ENCODE data around the gene PHYKPL. TPM values are rescaled to one million over a fixed set of nuclear protein-coding genes. Genes with fewer than 3 reads are reported as not detected.
A peak's percentile ranks its signal among the peaks of the same experiment; 100 is the strongest.

PHYKPL gene
- total and polyA plus RNA-seq, 2 experiments from 2014 or later = 57.0 to 58.7 TPM

DNA sequence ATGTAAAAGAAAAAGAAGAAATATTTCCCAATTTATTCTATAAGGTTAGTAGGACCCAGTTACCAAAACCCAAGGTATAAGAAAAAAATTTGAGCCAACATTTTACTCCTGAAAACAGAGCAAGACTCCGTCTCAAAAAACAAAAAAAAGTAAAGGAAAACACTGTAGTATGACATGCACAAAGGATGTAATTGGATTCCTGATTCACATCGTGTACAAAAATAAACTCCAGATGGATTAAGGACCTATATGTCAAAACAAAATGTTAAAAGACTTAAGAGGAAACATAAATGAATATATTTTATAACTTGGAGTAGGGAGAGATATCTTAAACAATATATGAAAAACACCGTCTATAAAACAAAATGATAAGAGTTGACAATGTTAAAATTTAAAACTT, 13.8 kb downstream of the PHYKPL start:
- Histone ChIP-seq H3K27ac (peak overlapping the region; percentile 39), H3K4me3 (no peak overlapping the region), H3K9me3 (ENCODE audit: low read depth) (no peaks in the 10 kb centered on the region), H3K36me3 (peaks cover 37% of the 10 kb centered on the region), H3K27me3 (no peaks in the 10 kb centered on the region), H3K4me1 (ENCODE audit: low read depth) (no peaks in the 10 kb centered on the region)
- no peak for TF ChIP-seq CTCF (IDR thresholded peaks at IDR 0.05; ENCODE audit: low read depth, low read length)
- no peak for DNase-seq (ENCODE audit: low read depth in 1 of 2, low spot score in 1 of 2)

- no peak overlapping the region for H3K4me3 ChIP-seq
- no peaks in the 10 kb centered on the region for H3K27me3 ChIP-seq
- no peaks in the 10 kb centered on the region for H3K9me3 ChIP-seq (ENCODE audit: low read depth)
- peaks cover 42% of the 10 kb centered on the region for H3K36me3 ChIP-seq
- peak overlapping the region; percentile 39 for H3K27ac ChIP-seq
- TF ChIP-seq CTCF (IDR thresholded peaks at IDR 0.05; ENCODE audit: low read depth, low read length) = no peak
- DNase-seq (ENCODE audit: low read depth in 1 of 2, low spot score in 1 of 2) = no peak
- no peaks in the 10 kb centered on the region for H3K4me1 ChIP-seq (ENCODE audit: low read depth)
Observed at GRCh38 chr5:178218237-178218776, 14.3 kb downstream of the PHYKPL start.

- Histone ChIP-seq H3K4me3 (no peak overlapping the region), H3K27me3 (no peaks in the 10 kb centered on the region), H3K9me3 (ENCODE audit: low read depth) (no peaks in the 10 kb centered on the region), H3K27ac (no peak overlapping the region), H3K36me3 (peaks cover 54% of the 10 kb centered on the region), H3K4me1 (ENCODE audit: low read depth) (no peaks in the 10 kb centered on the region)
- no peak for TF ChIP-seq CTCF (IDR thresholded peaks at IDR 0.05; ENCODE audit: low read depth, low read length)
- no peak for DNase-seq (ENCODE audit: low read depth in 1 of 2, low spot score in 1 of 2)
Observed at GRCh38 chr5:178216779-178217178, 15.8 kb downstream of the PHYKPL start.

- Histone ChIP-seq H3K4me1 (ENCODE audit: low read depth) (no peaks in the 10 kb centered on the region), H3K27me3 (no peaks in the 10 kb centered on the region), H3K4me3 (no peak overlapping the region), H3K9me3 (ENCODE audit: low read depth) (no peaks in the 10 kb centered on the region), H3K27ac (no peak overlapping the region), H3K36me3 (peaks cover 56% of the 10 kb centered on the region)
- DNase-seq (ENCODE audit: low read depth in 1 of 2, low spot score in 1 of 2) = no peak
- no peak for TF ChIP-seq CTCF (IDR thresholded peaks at IDR 0.05; ENCODE audit: low read depth, low read length)
Observed at GRCh38 chr5:178216088-178216534, 16.5 kb downstream of the PHYKPL start.

DNA sequence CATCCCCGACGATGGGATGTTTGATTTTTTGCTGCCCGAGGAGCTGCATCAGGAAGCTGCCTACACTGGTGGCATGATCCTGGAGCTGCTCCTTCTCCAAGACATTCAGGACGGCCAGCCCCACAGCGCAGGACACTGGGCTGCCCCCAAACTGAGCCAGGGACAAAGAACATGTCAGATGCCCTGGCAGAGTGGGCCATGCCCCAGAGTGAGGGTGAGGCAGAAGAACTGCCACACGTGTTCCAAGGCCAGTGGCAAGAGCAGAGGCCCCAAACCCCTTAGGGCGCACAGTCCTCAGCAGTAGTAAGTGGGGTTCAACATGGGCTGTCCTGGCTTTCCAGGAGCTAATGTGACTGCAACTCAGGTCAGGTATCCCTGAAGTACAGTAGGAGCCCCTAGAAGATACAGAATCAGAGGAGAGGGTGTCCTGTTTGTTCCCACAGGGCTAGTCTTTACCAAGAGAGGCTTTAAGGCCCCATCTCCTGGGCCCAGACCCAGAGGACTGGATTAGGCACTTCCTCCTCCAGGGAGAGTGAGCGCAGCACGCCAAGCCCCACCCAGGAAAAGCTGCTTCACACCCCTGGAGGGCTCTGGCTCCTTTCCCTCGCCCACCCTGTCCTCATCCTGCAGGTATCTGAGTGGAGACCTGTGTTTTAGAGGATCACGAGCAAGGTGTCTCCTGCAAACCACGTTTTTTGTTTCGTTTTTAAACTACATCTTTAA, 17.2 kb downstream of the PHYKPL start:
- no peak for TF ChIP-seq CTCF (IDR thresholded peaks at IDR 0.05; ENCODE audit: low read depth, low read length)
- H3K4me3 ChIP-seq = no peak overlapping the region
- H3K27ac ChIP-seq = peak overlapping the region; percentile 4
- peaks cover 58% of the 10 kb centered on the region for H3K36me3 ChIP-seq
- no peaks in the 10 kb centered on the region for H3K27me3 ChIP-seq
- no peak for DNase-seq (ENCODE audit: low read depth in 1 of 2, low spot score in 1 of 2)
- no peaks in the 10 kb centered on the region for H3K9me3 ChIP-seq (ENCODE audit: low read depth)
- H3K4me1 ChIP-seq (ENCODE audit: low read depth) = no peaks in the 10 kb centered on the region
